ENCODE data around the gene CLTC. TPM values are rescaled to one million over a fixed set of nuclear protein-coding genes. Genes with fewer than 3 reads are reported as not detected.

Gene CLTC
- total and polyA plus RNA-seq, 2 of the 4 experiments (the other 2 are of a cell fraction), result 181 to 641 TPM

DNA sequence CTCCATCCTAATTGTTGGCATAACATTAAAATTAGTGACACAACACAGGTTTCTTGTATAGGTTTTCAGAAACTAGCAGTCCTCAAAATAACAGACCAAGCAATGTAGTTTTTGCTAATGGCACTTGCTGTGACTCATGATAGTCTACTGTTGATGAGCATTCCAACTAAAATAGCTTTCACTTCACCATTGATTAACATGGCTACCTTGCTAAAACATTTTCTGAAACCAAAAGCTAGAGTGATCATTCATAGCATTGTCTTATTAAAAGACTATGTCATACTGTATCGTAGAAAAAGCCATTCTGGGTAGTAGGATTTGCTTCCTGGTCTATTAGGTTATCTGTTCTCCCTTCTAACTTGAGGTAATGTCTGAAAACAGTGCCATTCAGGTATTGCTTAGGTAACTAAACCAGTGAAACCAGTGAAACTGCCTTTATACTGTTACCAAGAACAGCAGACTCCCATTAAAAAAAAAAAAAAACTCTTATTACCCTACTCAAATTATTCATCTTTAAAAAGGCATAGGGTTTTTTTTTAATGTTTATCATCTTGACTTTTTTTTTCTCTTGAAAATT is 2.5 kb upstream of the CLTC start:
- Histone ChIP-seq H3K4me3 (ENCODE audit: insufficient read depth, low read depth, low read length) (no peak overlapping the region), H3K14ac (replicated peaks; ENCODE audit: low read depth, low read length) (no peak overlapping the region), H4K8ac (ENCODE audit: low read depth in 2 of 2, low read length in 2 of 2) (no peak overlapping the region), H3K4me2 (ENCODE audit: low read depth, low read length) (peak overlapping the region; percentile 37; the same call in 1 of the 2 replicates), H3K4ac (ENCODE audit: low read depth, low read length) (peak overlapping the region; percentile 0; the same call in 1 of the 2 replicates), H2BK20ac (ENCODE audit: low read depth, low read length) (no peak overlapping the region), H2AFZ (replicated peaks; ENCODE audit: low read length, poor library complexity) (no peak overlapping the region), H3K56ac (ENCODE audit: extremely low read depth, insufficient read depth, low read length) (no peak overlapping the region), H3K9me3 (ENCODE audit: control insufficient read depth, insufficient read depth, low read length) (no peaks in the 10 kb centered on the region), H3K18ac (ENCODE audit: low read depth, low read length) (no peak overlapping the region), H3K27me3 (ENCODE audit: control insufficient read depth, insufficient read depth, low read length) (no peaks in the 10 kb centered on the region), H2AK5ac (ENCODE audit: low read depth, low read length) (no peak overlapping the region), H3K4me1 (ENCODE audit: control insufficient read depth, insufficient read depth, low read length) (peaks cover 1% of the 10 kb centered on the region; the same call in 1 of the 2 replicates), H2BK15ac (ENCODE audit: low read depth, low read length) (no peak overlapping the region), H2BK120ac (ENCODE audit: low read depth, low read length) (no peak overlapping the region), H3K27ac (ENCODE audit: insufficient read depth, low read length) (no peak overlapping the region), H3K36me3 (ENCODE audit: control insufficient read depth, insufficient read depth, low read length) (no peaks in the 10 kb centered on the region), H3K9me1 (ENCODE audit: insufficient read depth, low read length) (no peaks in the 10 kb centered on the region), H3K23ac (ENCODE audit: low read depth, low read length) (no peak overlapping the region), H4K91ac (ENCODE audit: insufficient read depth, low read depth, low read length) (no peak overlapping the region), H4K20me1 (ENCODE audit: insufficient read depth, low read length) (peaks cover 21% of the 10 kb centered on the region), H2BK5ac (ENCODE audit: low read depth, low read length, poor library complexity, severe bottlenecking) (peak overlapping the region; percentile 56), H4K5ac (ENCODE audit: low read depth, low read length) (no peak overlapping the region), H3K9ac (ENCODE audit: low read depth, low read length) (no peak overlapping the region), H3K79me1 (ENCODE audit: low read depth in 1 of 2, low read length in 2 of 2) (peaks cover 0 to 21% of the 10 kb centered on the region in 2 experiments; a peak in 2 of 4 replicates), H2AK9ac (replicated peaks; ENCODE audit: low read depth, low read length, poor library complexity) (no peak overlapping the region)
- BruUV-seq (replicated peaks), result no TSS peak
- TF ChIP-seq SMC3 (IDR thresholded peaks at IDR 0.05; ENCODE audit: low read depth, low read length), result no peak
- TF ChIP-seq, protein P1, sequence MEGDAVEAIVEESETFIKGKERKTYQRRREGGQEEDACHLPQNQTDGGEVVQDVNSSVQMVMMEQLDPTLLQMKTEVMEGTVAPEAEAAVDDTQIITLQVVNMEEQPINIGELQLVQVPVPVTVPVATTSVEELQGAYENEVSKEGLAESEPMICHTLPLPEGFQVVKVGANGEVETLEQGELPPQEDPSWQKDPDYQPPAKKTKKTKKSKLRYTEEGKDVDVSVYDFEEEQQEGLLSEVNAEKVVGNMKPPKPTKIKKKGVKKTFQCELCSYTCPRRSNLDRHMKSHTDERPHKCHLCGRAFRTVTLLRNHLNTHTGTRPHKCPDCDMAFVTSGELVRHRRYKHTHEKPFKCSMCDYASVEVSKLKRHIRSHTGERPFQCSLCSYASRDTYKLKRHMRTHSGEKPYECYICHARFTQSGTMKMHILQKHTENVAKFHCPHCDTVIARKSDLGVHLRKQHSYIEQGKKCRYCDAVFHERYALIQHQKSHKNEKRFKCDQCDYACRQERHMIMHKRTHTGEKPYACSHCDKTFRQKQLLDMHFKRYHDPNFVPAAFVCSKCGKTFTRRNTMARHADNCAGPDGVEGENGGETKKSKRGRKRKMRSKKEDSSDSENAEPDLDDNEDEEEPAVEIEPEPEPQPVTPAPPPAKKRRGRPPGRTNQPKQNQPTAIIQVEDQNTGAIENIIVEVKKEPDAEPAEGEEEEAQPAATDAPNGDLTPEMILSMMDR (conservative IDR thresholded peaks at IDR 0.05; ENCODE audit: low read depth, low read length), result no peak
- no peak for TF ChIP-seq RAD21 (IDR thresholded peaks at IDR 0.05; ENCODE audit: low read length)
- no peak for TF ChIP-seq CHD1 (IDR thresholded peaks at IDR 0.05; ENCODE audit: low read depth, low read length)
- TF ChIP-seq MAZ (IDR thresholded peaks at IDR 0.05; ENCODE audit: borderline replicate concordance, low read depth, low read length), result no peak
- no peak for TF ChIP-seq RCOR1 (IDR thresholded peaks at IDR 0.05; ENCODE audit: insufficient replicate concordance, low read length)
- TF ChIP-seq MXI1 (IDR thresholded peaks at IDR 0.05; ENCODE audit: borderline replicate concordance, low read depth, low read length), result no peak
- no peak for TF ChIP-seq POLR2A (IDR thresholded peaks at IDR 0.05; ENCODE audit: low read depth, low read length)
- TF ChIP-seq, protein P2, sequence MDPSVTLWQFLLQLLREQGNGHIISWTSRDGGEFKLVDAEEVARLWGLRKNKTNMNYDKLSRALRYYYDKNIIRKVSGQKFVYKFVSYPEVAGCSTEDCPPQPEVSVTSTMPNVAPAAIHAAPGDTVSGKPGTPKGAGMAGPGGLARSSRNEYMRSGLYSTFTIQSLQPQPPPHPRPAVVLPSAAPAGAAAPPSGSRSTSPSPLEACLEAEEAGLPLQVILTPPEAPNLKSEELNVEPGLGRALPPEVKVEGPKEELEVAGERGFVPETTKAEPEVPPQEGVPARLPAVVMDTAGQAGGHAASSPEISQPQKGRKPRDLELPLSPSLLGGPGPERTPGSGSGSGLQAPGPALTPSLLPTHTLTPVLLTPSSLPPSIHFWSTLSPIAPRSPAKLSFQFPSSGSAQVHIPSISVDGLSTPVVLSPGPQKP (IDR thresholded peaks at IDR 0.05; ENCODE audit: borderline replicate concordance, low read depth, low read length), result no peak
- TF ChIP-seq USF2 (IDR thresholded peaks at IDR 0.05; ENCODE audit: low read depth, low read length), result no peak
- no peak for ATAC-seq (ENCODE audit: low read depth)
- DNase-seq, result no peak
- dilution Hi-C loops (cut with HindIII; ENCODE audit: low sequenced_read_pairs, unreplicated experiment), result no loop called here
- POLR2A ChIA-PET (ENCODE audit: unreplicated experiment), result no interaction called here
- intact Hi-C loops (cut with micrococcal nuclease), result no loop called here
- CTCF ChIA-PET, result interaction anchor here (0.5 to 1.0 kb wide), 2 partner anchors 10 to 265 kb away, joined by 4 read pairs; no protein-coding TSS in a partner anchor
- WGBS, 2 experiments (ENCODE audit: extremely low coverage in 2 of 2, insufficient read length in 1 of 2), result no CpG with 5 or more reads among the region's 1 CpG
- in situ Hi-C loops (cut with MboI; ENCODE audit: low sequenced_read_pairs), result no loop called here
